Stimulated activated CD8-positive, alpha-beta memory T cell treated with anti-CD3 and anti-CD28 coated beads, Interleukin-15, amount 100 ng/mL, for 24 hours (primary cell): ENCODE measurements around the gene CUL2.
"Not testable (repeated sequence)": the region's sequence is repeated elsewhere in the genome, so short reads cannot be mapped to it uniquely, and the experiment has no call there.

Experiments used
- DNase-seq: peaks from one replicate; pipeline ENCODE4 v3.0.0-alpha.2; 2020; ENCODE audit warnings: low read depth

The CUL2 gene

GRCh38 chr10:35090162-35090954, at the start of gene CUL2:
Gene CUL2 (minus strand): TSS chr10:35090341. CDS start chr10:35071317, 19,024 bp downstream.
- peak; percentile 72 for DNase-seq

GRCh38 chr10:35136263-35136815, 46.2 kb upstream of the CUL2 start:
- DNase-seq = no peak

- DNase-seq = no peak
These were observed 45.7 kb upstream of the CUL2 start for GRCh38 chr10:35135861-35136260.

- no peak for DNase-seq
These were observed 43.4 kb upstream of the CUL2 start for GRCh38 chr10:35133586-35133985.

GRCh38 chr10:35132727-35133126, 42.6 kb upstream of the CUL2 start:
- no peak for DNase-seq

GRCh38 chr10:35130663-35131062, 40.5 kb upstream of the CUL2 start:
- DNase-seq = no peak

GRCh38 chr10:35129185-35129674, 39.1 kb upstream of the CUL2 start:
- DNase-seq = no peak

- DNase-seq = peak; percentile 48
These were observed 37.2 kb upstream of the CUL2 start for GRCh38 chr10:35127289-35127891.

- DNase-seq = peak; percentile 98
These were observed 36.6 kb upstream of the CUL2 start, which contains the start of gene CREM for GRCh38 chr10:35126530-35127288. Gene CREM (plus strand): TSS chr10:35126846. CDS start chr10:35137836, 10,990 bp downstream.

- DNase-seq = no peak
These were observed 36.0 kb upstream of the CUL2 start for GRCh38 chr10:35126062-35126529.

- no peak for DNase-seq
These were observed 34.4 kb upstream of the CUL2 start for GRCh38 chr10:35124540-35124939.

GRCh38 chr10:35119378-35119777, 29.2 kb upstream of the CUL2 start:
- DNase-seq = no peak

GRCh38 chr10:35112571-35112970, 22.4 kb upstream of the CUL2 start:
- DNase-seq = no peak

- no peak for DNase-seq
These were observed 13.7 kb upstream of the CUL2 start for GRCh38 chr10:35103882-35104281.

GRCh38 chr10:35097510-35097909, 7.4 kb upstream of the CUL2 start:
- no peak for DNase-seq

GRCh38 chr10:35096312-35096711, 6.2 kb upstream of the CUL2 start:
- no peak for DNase-seq

GRCh38 chr10:35092851-35093250, 2.7 kb upstream of the CUL2 start:
- DNase-seq = no peak

GRCh38 chr10:35091994-35092790, 2.1 kb upstream of the CUL2 start:
- DNase-seq = no peak

- DNase-seq = no peak
These were observed 455 bp downstream of the CUL2 start for GRCh38 chr10:35089611-35090161.

- DNase-seq = no peak
These were observed 6.9 kb downstream of the CUL2 start for GRCh38 chr10:35083242-35083641.

GRCh38 chr10:35080261-35080660, 9.9 kb downstream of the CUL2 start:
- DNase-seq = not testable (repeated sequence)
